Esophagus (tissue), 2 donors: ENCODE data around the gene SH3PXD2A. TPM values are rescaled to one million over a fixed set of nuclear protein-coding genes. Genes with fewer than 3 reads are reported as not detected.

Experiments
- H3K27ac ChIP-seq, 2 donors: one replicate each; pipeline ENCODE4 v1.5.1; 2013; ENCODE audit warnings: low read depth in 2 of 2, mild to moderate bottlenecking in 2 of 2, inconsistent platforms in 1 of 2, low read length in 1 of 2, moderate library complexity in 1 of 2
- H3K27me3 ChIP-seq, 2 donors: one replicate each; pipeline ENCODE4 v1.6.1; 2013; ENCODE audit warnings: low read length in 2 of 2, control low read depth in 1 of 2, mild to moderate bottlenecking in 1 of 2; ENCODE audit not compliant: insufficient read depth in 2 of 2, control insufficient read depth in 1 of 2
- H3K36me3 ChIP-seq, 2 donors: one replicate each; pipeline ENCODE4 v1.6.1; 2013; ENCODE audit warnings: low read length in 1 of 2; ENCODE audit not compliant: control insufficient read depth in 2 of 2, insufficient read depth in 2 of 2
- H3K4me1 ChIP-seq, 2 donors: one replicate each; pipeline ENCODE4 v1.6.1; 2013; ENCODE audit warnings: low read length in 1 of 2; ENCODE audit not compliant: control insufficient read depth in 2 of 2, insufficient read depth in 2 of 2
- H3K4me3 ChIP-seq, 2 donors: one replicate each; pipeline ENCODE4 v1.5.1; 2013; ENCODE audit warnings: low read length in 2 of 2, mild to moderate bottlenecking in 2 of 2, low read depth in 1 of 2, moderate library complexity in 1 of 2
- H3K9me3 ChIP-seq, 2 donors: one replicate each; pipeline ENCODE4 v1.6.1; 2013; ENCODE audit warnings: mild to moderate bottlenecking in 2 of 2, low read depth in 1 of 2, low read length in 1 of 2, moderate library complexity in 1 of 2; ENCODE audit not compliant: control insufficient read depth in 2 of 2, insufficient read depth in 1 of 2
- WGBS, 2 donors: extraction: QIAGEN DNeasy Blood & Tissue Kit; methylation state at CpG; one replicate each; pipeline ENCODE4 v1.1.7; 2013; 5-methylcytosine and 5-hydroxymethylcytosine counted together
- polyA plus RNA-seq, 2 donors: library from polyadenylated mRNA; stranded (reverse); fragments of 200-250 nt; gene quantifications; one replicate each; pipeline ENCODE4 v1.2.3, GENCODE V29; 2013
- donor health status: healthy with polysubstance abuse.
- donor health status: Bipolar disorder and iron deficiency.

The SH3PXD2A gene
- polyA plus RNA-seq, 2 donors = 14.9 to 34.2 TPM

DNA sequence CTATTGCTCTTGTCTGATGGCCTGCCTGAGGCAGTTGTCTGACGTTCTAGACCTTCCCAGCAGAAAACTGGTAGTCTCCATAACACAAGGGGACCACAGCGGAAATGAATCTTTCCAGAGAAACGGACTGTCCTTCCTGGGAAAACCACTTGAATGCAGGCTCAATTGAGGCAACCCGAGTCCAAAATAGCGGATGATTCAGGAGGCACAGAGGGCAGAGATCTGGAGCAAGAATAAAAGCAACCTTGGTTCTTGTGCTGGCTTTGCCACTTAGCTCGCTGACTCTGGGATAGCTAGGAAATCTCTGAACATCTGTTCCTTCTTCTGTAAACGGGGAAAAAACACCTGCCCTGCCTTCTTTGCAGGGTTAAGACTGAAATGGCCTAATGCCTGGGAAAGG is 183.0 kb downstream of the SH3PXD2A start:
- no peak overlapping the region for H3K27ac ChIP-seq

GRCh38 chr10:103671126-103671895 is 184.1 kb downstream of the SH3PXD2A start:
- 78% methylated on average over 10 of the region's 10 CpGs for WGBS, 2 donors
- H3K27ac ChIP-seq = no peak overlapping the region
- H3K4me1 ChIP-seq = peaks cover 1 to 16% of the 10 kb centered on the region in 2 donors
- peaks cover 0 to 31% of the 10 kb centered on the region in 2 donors for H3K36me3 ChIP-seq
- H3K27me3 ChIP-seq = no peaks in the 10 kb centered on the region
- H3K9me3 ChIP-seq = peaks cover 0 to 3% of the 10 kb centered on the region in 2 donors
- no peak overlapping the region for H3K4me3 ChIP-seq

More for the DNA sequence above, 183.0 kb downstream of the SH3PXD2A start:
- Histone ChIP-seq H3K27me3 (no peaks in the 10 kb centered on the region), H3K4me1 (peaks cover 3 to 17% of the 10 kb centered on the region in 2 donors), H3K9me3 (peaks cover 0 to 3% of the 10 kb centered on the region in 2 donors), H3K4me3 (no peak overlapping the region), H3K36me3 (peaks cover 0 to 25% of the 10 kb centered on the region in 2 donors)
- WGBS, 2 donors = 72 to 73% methylated on average over 7 of the region's 7 CpGs

GRCh38 chr10:103669944-103670343 is 185.4 kb downstream of the SH3PXD2A start:
- no peak overlapping the region for H3K27ac ChIP-seq
- peaks cover 0 to 3% of the 10 kb centered on the region in 2 donors for H3K9me3 ChIP-seq
- H3K4me1 ChIP-seq = peaks cover 0 to 21% of the 10 kb centered on the region in 2 donors
- H3K36me3 ChIP-seq = peaks cover 0 to 33% of the 10 kb centered on the region in 2 donors
- no peak overlapping the region for H3K4me3 ChIP-seq
- H3K27me3 ChIP-seq = no peaks in the 10 kb centered on the region
- whole genome bisulfite sequencing, 2 donors = 93% methylated on average over 2 of the region's 2 CpGs

- 85 to 88% methylated on average over 6 of the region's 6 CpGs for WGBS, 2 donors
- Histone ChIP-seq H3K4me3 (no peak overlapping the region), H3K4me1 (peaks cover 0 to 21% of the 10 kb centered on the region in 2 donors), H3K27me3 (no peaks in the 10 kb centered on the region), H3K36me3 (peaks cover 0 to 33% of the 10 kb centered on the region in 2 donors), H3K9me3 (peaks cover 0 to 3% of the 10 kb centered on the region in 2 donors), H3K27ac (peak overlapping the region in 1 of 2 donors; percentile 65)
These were observed 186.0 kb downstream of the SH3PXD2A start for GRCh38 chr10:103669243-103669929.

- peaks cover 0 to 3% of the 10 kb centered on the region in 2 donors for H3K9me3 ChIP-seq
- peak overlapping the region; percentile 20 to 65 for H3K27ac ChIP-seq
- H3K4me1 ChIP-seq = peaks cover 0 to 24% of the 10 kb centered on the region in 2 donors
- 34 to 37% methylated on average over 37 of the region's 37 CpGs for WGBS, 2 donors
- H3K27me3 ChIP-seq = no peaks in the 10 kb centered on the region
- H3K4me3 ChIP-seq = peak overlapping the region in 1 of 2 donors; percentile 1
- peaks cover 0 to 33% of the 10 kb centered on the region in 2 donors for H3K36me3 ChIP-seq
These were observed 186.8 kb downstream of the SH3PXD2A start for GRCh38 chr10:103668351-103669242.

DNA sequence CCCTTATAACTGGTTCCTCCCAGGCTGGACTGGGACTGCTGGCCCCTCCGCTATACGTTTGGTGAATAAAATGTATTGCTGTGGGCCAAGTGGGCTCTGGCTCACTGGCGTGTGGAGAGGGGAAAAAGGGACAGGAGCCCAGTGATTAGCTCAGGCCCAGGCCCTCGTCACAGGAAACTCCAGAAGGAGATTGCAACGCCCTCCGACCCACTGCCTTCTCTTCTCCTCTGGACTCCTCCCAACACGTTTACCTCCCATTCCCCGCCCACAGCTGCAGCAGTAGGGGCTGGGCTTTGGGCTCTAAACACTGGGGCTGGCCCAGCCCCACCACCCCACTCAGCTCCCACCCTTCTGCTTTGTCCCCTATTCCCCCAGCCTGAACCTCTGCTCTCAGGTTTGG is 188.0 kb downstream of the SH3PXD2A start:
- H3K27ac ChIP-seq = peak overlapping the region; percentile 38 to 44
- peaks cover 0 to 29% of the 10 kb centered on the region in 2 donors for H3K36me3 ChIP-seq
- H3K4me3 ChIP-seq = no peak overlapping the region
- 61 to 69% methylated on average over 8 of the region's 8 CpGs for WGBS, 2 donors
- peaks cover 0 to 3% of the 10 kb centered on the region in 2 donors for H3K9me3 ChIP-seq
- peaks cover 0 to 25% of the 10 kb centered on the region in 2 donors for H3K4me1 ChIP-seq
- no peaks in the 10 kb centered on the region for H3K27me3 ChIP-seq

DNA sequence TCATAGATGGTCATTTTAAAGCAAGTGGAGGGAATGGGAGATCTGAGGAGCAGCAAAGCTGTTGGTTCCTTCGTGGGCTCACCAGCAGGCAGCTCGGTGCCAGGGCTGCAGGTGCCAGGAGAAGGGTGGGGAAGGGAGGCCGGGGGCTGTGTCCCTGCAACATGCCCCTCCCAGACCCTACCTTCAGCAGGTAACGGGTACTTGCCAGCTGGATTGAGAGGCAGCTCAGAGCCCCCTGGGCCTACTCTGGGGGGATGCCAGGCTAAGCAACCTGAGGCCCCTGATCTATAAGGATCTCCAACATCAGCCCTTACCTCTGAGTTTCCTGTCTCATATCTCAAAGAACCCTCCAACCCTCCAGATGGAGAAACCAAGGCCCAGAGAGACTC is 188.6 kb downstream of the SH3PXD2A start:
- Histone ChIP-seq H3K36me3 (peaks cover 0 to 29% of the 10 kb centered on the region in 2 donors), H3K4me3 (no peak overlapping the region), H3K9me3 (peaks cover 0 to 3% of the 10 kb centered on the region in 2 donors), H3K27ac (no peak overlapping the region), H3K4me1 (peaks cover 3 to 29% of the 10 kb centered on the region in 2 donors), H3K27me3 (no peaks in the 10 kb centered on the region)
- WGBS, 2 donors = 80 to 95% methylated on average over 4 of the region's 4 CpGs

- 83% methylated on average over 9 of the region's 9 CpGs for WGBS, 2 donors
- H3K36me3 ChIP-seq = peaks cover 0 to 29% of the 10 kb centered on the region in 2 donors
- peaks cover 5 to 33% of the 10 kb centered on the region in 2 donors for H3K4me1 ChIP-seq
- no peaks in the 10 kb centered on the region for H3K27me3 ChIP-seq
- no peak overlapping the region for H3K27ac ChIP-seq
- H3K9me3 ChIP-seq = peaks cover 0 to 3% of the 10 kb centered on the region in 2 donors
- H3K4me3 ChIP-seq = no peak overlapping the region
These were observed 189.2 kb downstream of the SH3PXD2A start for GRCh38 chr10:103666087-103666761.
